NCI-H774 (cell line): ENCODE results near the gene COG2.
"Not testable (repeated sequence)": the region's sequence is repeated elsewhere in the genome, so short reads cannot be mapped to it uniquely, and the experiment has no call there.

Experiments used
- DNase-seq: peaks from one replicate; lab custom pipeline; 2025; lab: John Stamatoyannopoulos, UW

The COG2 gene

GRCh38 chr1:230679192-230679591, 36.9 kb downstream of the COG2 start:
- no peak for DNase-seq

GRCh38 chr1:230679825-230680224, 37.5 kb downstream of the COG2 start:
- DNase-seq: no peak

GRCh38 chr1:230680300-230681025, 38.2 kb downstream of the COG2 start:
- no peak for DNase-seq

- peak; percentile 17 for DNase-seq
Measured at GRCh38 chr1:230681599-230681998, 39.3 kb downstream of the COG2 start.

- DNase-seq: no peak
Measured at GRCh38 chr1:230682274-230682673, 40.0 kb downstream of the COG2 start.

- DNase-seq: no peak
Measured at GRCh38 chr1:230682882-230683610, 40.8 kb downstream of the COG2 start.

- no peak for DNase-seq
Measured at GRCh38 chr1:230684146-230684545, 41.9 kb downstream of the COG2 start.

GRCh38 chr1:230684998-230685397, 42.7 kb downstream of the COG2 start:
- DNase-seq: no peak

- DNase-seq: no peak
Measured at GRCh38 chr1:230686747-230687146, 44.5 kb downstream of the COG2 start.

- DNase-seq: no peak
Measured at GRCh38 chr1:230690101-230690500, 47.8 kb downstream of the COG2 start.

- no peak for DNase-seq
Measured at GRCh38 chr1:230691615-230692014, 49.3 kb downstream of the COG2 start.

- no peak for DNase-seq
Measured at GRCh38 chr1:230693221-230693620, 50.9 kb downstream of the COG2 start.

GRCh38 chr1:230693777-230694176, 51.5 kb downstream of the COG2 start:
- DNase-seq: no peak

- DNase-seq: no peak
Measured at GRCh38 chr1:230694464-230694863, 52.2 kb downstream of the COG2 start.

- no peak for DNase-seq
Measured at GRCh38 chr1:230694991-230695390, 52.7 kb downstream of the COG2 start.

- no peak for DNase-seq
Measured at GRCh38 chr1:230696218-230696617, 53.9 kb downstream of the COG2 start.

GRCh38 chr1:230696722-230697437, 54.6 kb downstream of the COG2 start:
- DNase-seq: no peak

GRCh38 chr1:230698130-230698529, 55.8 kb downstream of the COG2 start:
- DNase-seq: no peak

GRCh38 chr1:230698964-230699363, 56.7 kb downstream of the COG2 start:
- DNase-seq: not testable (repeated sequence)

GRCh38 chr1:230699716-230700115, 57.4 kb downstream of the COG2 start:
- no peak for DNase-seq

- no peak for DNase-seq
Measured at GRCh38 chr1:230700132-230700531, 57.9 kb downstream of the COG2 start.

- no peak for DNase-seq
Measured at GRCh38 chr1:230701434-230701833, 59.2 kb downstream of the COG2 start.
